Fibroblast of pulmonary artery (primary cell): ENCODE results near the gene TMX3.

ENCODE experiments used
- DNase-seq: peaks from one replicate; pipeline ENCODE4 v3.0.0-alpha.2; 2010; ENCODE audit warnings: low read depth
- H3K4me3 ChIP-seq: replicated peaks from 2 replicates; pipeline ENCODE4 v1.5.1; 2011; ENCODE audit warnings: low read depth, mild to moderate bottlenecking, control low read depth, low read length, moderate library complexity
- TF ChIP-seq, protein P1 (sequence below): IDR thresholded peaks from 2 replicates; pipeline ENCODE4 v1.5.1; 2011; ENCODE audit warnings: mild to moderate bottlenecking, control low read depth, low read length, inconsistent platforms; ENCODE audit errors: missing control alignments

The TMX3 gene

DNA sequence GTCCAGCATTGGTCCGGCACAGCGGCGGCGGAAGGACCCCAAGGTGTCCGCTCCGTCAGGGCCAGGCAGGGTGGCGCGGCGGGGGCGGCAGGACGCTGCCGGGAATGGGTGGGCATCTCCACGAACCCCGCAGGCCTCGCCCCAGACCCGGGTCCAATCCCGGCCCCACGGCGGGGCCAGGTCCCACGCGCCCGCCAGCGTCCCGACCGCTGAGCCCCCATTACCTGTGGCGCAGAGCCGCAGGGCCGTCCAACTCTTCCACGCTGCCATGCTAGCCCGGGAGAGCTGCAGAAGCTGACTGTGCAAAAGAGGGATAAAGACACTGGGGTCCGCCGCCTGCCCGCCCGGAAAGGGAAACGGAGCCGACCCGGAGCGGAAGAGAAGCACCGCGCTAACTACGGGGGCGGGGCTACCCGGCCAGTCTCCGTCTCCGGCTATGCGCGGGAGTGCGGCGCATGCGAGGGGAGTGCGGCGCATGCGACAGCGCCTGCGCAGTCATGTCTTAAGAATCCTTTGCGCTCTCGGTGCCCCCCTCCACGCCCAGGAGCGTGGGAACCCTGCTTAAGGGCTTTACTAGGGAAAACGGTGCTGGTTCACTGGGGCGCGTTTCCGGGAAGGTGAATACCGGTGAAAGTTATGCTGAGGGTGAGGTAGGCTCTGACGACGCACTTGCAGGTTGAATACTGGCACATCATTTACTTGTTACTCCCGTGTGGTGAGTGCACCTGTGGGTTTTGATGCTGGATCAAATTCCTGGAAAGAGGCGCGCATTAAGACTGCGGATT, at the start of gene TMX3:
Gene TMX3 (minus strand): TSS at position 397 of the 785 bp plus-strand sequence. CDS start 127 bp downstream, at position 270.
- peak within 1 kb of the TSS; percentile 84 for H3K4me3 ChIP-seq
- peak; percentile 95 for DNase-seq
- TF ChIP-seq, protein P1, sequence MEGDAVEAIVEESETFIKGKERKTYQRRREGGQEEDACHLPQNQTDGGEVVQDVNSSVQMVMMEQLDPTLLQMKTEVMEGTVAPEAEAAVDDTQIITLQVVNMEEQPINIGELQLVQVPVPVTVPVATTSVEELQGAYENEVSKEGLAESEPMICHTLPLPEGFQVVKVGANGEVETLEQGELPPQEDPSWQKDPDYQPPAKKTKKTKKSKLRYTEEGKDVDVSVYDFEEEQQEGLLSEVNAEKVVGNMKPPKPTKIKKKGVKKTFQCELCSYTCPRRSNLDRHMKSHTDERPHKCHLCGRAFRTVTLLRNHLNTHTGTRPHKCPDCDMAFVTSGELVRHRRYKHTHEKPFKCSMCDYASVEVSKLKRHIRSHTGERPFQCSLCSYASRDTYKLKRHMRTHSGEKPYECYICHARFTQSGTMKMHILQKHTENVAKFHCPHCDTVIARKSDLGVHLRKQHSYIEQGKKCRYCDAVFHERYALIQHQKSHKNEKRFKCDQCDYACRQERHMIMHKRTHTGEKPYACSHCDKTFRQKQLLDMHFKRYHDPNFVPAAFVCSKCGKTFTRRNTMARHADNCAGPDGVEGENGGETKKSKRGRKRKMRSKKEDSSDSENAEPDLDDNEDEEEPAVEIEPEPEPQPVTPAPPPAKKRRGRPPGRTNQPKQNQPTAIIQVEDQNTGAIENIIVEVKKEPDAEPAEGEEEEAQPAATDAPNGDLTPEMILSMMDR, result no peak

- TF ChIP-seq, protein P1, result no peak
- H3K4me3 ChIP-seq, result no peak overlapping the region
- DNase-seq, result peak; percentile 46
Observed at GRCh38 chr18:68764016-68764415, 49.1 kb upstream of the TMX3 start.

DNA sequence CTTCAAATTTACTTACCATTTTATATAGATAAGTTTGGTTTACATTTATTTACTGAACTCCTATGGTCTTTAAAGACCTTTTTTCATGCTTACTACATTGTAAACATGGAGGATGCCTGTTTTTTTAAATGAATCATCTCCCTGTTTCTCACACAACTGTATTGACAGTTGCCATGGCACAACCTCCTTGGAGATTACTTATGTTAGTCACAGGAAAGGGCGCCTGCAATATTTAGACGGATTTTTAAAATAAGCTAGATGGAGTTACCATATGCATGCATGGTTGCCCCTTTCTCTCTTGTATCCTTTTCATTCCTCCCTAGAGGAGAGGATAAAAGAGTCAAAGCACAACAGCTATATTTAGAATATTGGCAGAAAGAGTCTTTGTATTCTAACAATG, 48.2 kb upstream of the TMX3 start:
- TF ChIP-seq, protein P1, result no peak
- H3K4me3 ChIP-seq, result no peak overlapping the region
- peak; percentile 86 for DNase-seq

GRCh38 chr18:68759308-68759707, 44.4 kb upstream of the TMX3 start:
- no peak overlapping the region for H3K4me3 ChIP-seq
- TF ChIP-seq, protein P1, result no peak
- no peak for DNase-seq

DNA sequence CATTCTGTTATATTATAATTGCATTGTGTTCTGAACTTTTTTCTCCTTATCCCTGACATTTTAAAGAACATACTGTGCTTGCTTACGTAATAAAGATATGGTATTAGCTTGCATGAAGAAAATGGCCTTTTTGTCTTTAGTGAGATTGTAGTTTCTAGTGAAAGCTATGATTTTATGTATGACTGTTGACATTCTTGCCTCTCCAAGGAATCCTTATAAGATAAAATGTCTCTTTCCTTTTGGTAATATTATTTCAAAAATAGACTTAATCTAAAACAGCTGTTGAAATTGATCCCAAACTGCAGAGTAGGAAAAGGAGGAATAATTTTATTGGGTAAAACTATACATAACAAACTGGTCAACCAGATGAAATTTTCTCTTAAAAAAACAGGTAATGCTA, 42.2 kb upstream of the TMX3 start:
- TF ChIP-seq, protein P1, result no peak
- peak; percentile 31 for DNase-seq

DNA sequence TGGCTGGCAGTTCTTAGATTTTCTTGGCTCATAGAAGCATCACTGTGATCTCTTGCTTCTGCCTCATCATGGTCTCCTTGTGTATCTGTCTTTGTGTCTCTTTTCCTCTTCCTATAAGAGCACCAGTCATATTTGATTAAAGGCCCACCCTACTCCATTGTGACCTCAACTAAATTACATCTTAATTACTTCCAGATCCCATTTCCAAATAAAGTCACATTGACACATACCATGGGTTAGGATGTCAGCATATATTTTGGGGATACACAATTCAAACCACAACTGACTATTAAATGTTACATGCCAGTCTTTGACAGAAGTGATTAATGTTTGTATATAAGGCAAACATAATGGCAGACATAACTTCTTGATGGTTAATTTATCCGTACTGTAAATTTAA, 27.3 kb upstream of the TMX3 start:
- H3K4me3 ChIP-seq, result no peak overlapping the region
- no peak for DNase-seq

More for the DNA sequence above, 42.2 kb upstream of the TMX3 start:
- H3K4me3 ChIP-seq, result no peak overlapping the region

More for the DNA sequence above, 27.3 kb upstream of the TMX3 start:
- TF ChIP-seq, protein P1, result no peak
